Osteoblast (primary cell): ENCODE measurements around the gene SMYD1. TPM values are rescaled to one million over a fixed set of nuclear protein-coding genes. Genes with fewer than 3 reads are reported as not detected.

Source experiments
- DNase-seq: peaks from one replicate; pipeline ENCODE4 v3.0.0; 2011; ENCODE audit warnings: low spot score, mixed read lengths; ENCODE audit not compliant: insufficient read length; ENCODE audit errors: missing footprints
- H2AFZ ChIP-seq: 2 replicates; pipeline ENCODE4 v1.6.0; 2011; ENCODE audit warnings: mild to moderate bottlenecking, low read length
- H3K27ac ChIP-seq: 2 replicates; pipeline ENCODE4 v1.5.1; 2011; ENCODE audit warnings: mild to moderate bottlenecking, low read depth, low read length, moderate library complexity
- H3K27me3 ChIP-seq: 2 replicates; pipeline ENCODE4 v1.6.0; 2012; ENCODE audit warnings: mild to moderate bottlenecking, control low read depth, inconsistent platforms, low read length, moderate library complexity; ENCODE audit not compliant: insufficient read depth
- H3K36me3 ChIP-seq: 2 replicates; pipeline ENCODE4 v1.5.1; 2011; ENCODE audit warnings: mild to moderate bottlenecking, low read length, control low read depth, moderate library complexity; ENCODE audit not compliant: insufficient read depth
- H3K4me1 ChIP-seq: 2 replicates; pipeline ENCODE4 v1.5.1; 2011; ENCODE audit warnings: mild to moderate bottlenecking, low read length, control low read depth, moderate library complexity; ENCODE audit not compliant: insufficient read depth
- H3K4me2 ChIP-seq: 2 replicates; pipeline ENCODE4 v1.6.0; 2011; ENCODE audit warnings: mild to moderate bottlenecking, low read length; ENCODE audit not compliant: insufficient read depth
- H3K4me3 ChIP-seq: fragments of 200-600 bp; sonication (generic); 3 replicates; pipeline ENCODE4 v1.5.1; 2012; ENCODE audit warnings: mild to moderate bottlenecking, low read length, inconsistent platforms; ENCODE audit not compliant: insufficient read depth
- H3K79me2 ChIP-seq: 2 replicates; pipeline ENCODE4 v1.6.0; 2012; ENCODE audit warnings: mild to moderate bottlenecking, low read length, control low read depth, inconsistent platforms; ENCODE audit not compliant: insufficient read depth
- H3K9me3 ChIP-seq: 2 replicates; pipeline ENCODE4 v1.5.1; 2011; ENCODE audit warnings: low read depth, low read length, control low read depth
- H4K20me1 ChIP-seq: 2 replicates; pipeline ENCODE4 v1.6.0; 2012; ENCODE audit warnings: mild to moderate bottlenecking, low read length, control low read depth; ENCODE audit not compliant: insufficient read depth
- CTCF ChIP-seq: IDR thresholded peaks from 2 replicates; pipeline ENCODE4 v1.5.1; 2011; ENCODE audit warnings: mild to moderate bottlenecking, low read depth, low read length, moderate library complexity; ENCODE audit errors: extremely low read depth
- total RNA-seq: library from RNA; depleted of rRNA; stranded (reverse); fragments of >200 nt; gene quantifications from 2 replicates; pipeline ENCODE4 v1.2.3, GENCODE V29; 2012

Gene SMYD1
- total RNA-seq, 1 donor, result not detected

GRCh38 chr2:88136817-88137216 is 69.2 kb downstream of the SMYD1 start:
- no peaks in the 10 kb centered on the region for H4K20me1 ChIP-seq
- H3K9me3 ChIP-seq, result no peaks in the 10 kb centered on the region
- no peak for TF ChIP-seq CTCF
- H2AFZ ChIP-seq, result no peak overlapping the region
- no peaks in the 10 kb centered on the region for H3K36me3 ChIP-seq
- H3K27ac ChIP-seq, result no peak overlapping the region
- DNase-seq, result no peak
- H3K79me2 ChIP-seq, result no peaks in the 10 kb centered on the region
- no peaks in the 10 kb centered on the region for H3K4me1 ChIP-seq
- no peak overlapping the region for H3K4me3 ChIP-seq
- no peaks in the 10 kb centered on the region for H3K27me3 ChIP-seq
- no peak overlapping the region for H3K4me2 ChIP-seq

- Histone ChIP-seq H3K27me3 (no peaks in the 10 kb centered on the region), H3K79me2 (no peaks in the 10 kb centered on the region), H3K4me3 (no peak overlapping the region), H4K20me1 (no peaks in the 10 kb centered on the region), H2AFZ (no peak overlapping the region), H3K9me3 (no peaks in the 10 kb centered on the region), H3K36me3 (no peaks in the 10 kb centered on the region), H3K4me1 (no peaks in the 10 kb centered on the region), H3K27ac (no peak overlapping the region), H3K4me2 (no peak overlapping the region)
- TF ChIP-seq CTCF, result no peak
- DNase-seq, result no peak
Measured at GRCh38 chr2:88137833-88138232, 70.2 kb downstream of the SMYD1 start.

- no peaks in the 10 kb centered on the region for H3K9me3 ChIP-seq
- H3K79me2 ChIP-seq, result no peaks in the 10 kb centered on the region
- no peaks in the 10 kb centered on the region for H3K4me1 ChIP-seq
- no peak overlapping the region for H3K4me3 ChIP-seq
- H3K4me2 ChIP-seq, result no peak overlapping the region
- H2AFZ ChIP-seq, result no peak overlapping the region
- no peaks in the 10 kb centered on the region for H3K36me3 ChIP-seq
- no peaks in the 10 kb centered on the region for H4K20me1 ChIP-seq
- no peak for DNase-seq
- TF ChIP-seq CTCF, result no peak
- H3K27ac ChIP-seq, result no peak overlapping the region
- no peaks in the 10 kb centered on the region for H3K27me3 ChIP-seq
Measured at GRCh38 chr2:88139203-88139702, 71.6 kb downstream of the SMYD1 start.

GRCh38 chr2:88139804-88140203 is 72.2 kb downstream of the SMYD1 start:
- H4K20me1 ChIP-seq, result no peaks in the 10 kb centered on the region
- H3K79me2 ChIP-seq, result no peaks in the 10 kb centered on the region
- no peak overlapping the region for H3K4me2 ChIP-seq
- no peak for DNase-seq
- H2AFZ ChIP-seq, result no peak overlapping the region
- no peaks in the 10 kb centered on the region for H3K27me3 ChIP-seq
- no peaks in the 10 kb centered on the region for H3K36me3 ChIP-seq
- no peak for TF ChIP-seq CTCF
- no peak overlapping the region for H3K4me3 ChIP-seq
- no peaks in the 10 kb centered on the region for H3K9me3 ChIP-seq
- no peaks in the 10 kb centered on the region for H3K4me1 ChIP-seq
- no peak overlapping the region for H3K27ac ChIP-seq
